ENCODE measurements around the gene BOD1.

BOD1 gene

GRCh38 chr5:173582216-173583111 lies 34.0 kb downstream of the BOD1 start:
- H3K4me1 ChIP-seq (ENCODE audit: insufficient read depth, poor library complexity, severe bottlenecking): no peaks in the 10 kb centered on the region
- TF ChIP-seq, protein P1, sequence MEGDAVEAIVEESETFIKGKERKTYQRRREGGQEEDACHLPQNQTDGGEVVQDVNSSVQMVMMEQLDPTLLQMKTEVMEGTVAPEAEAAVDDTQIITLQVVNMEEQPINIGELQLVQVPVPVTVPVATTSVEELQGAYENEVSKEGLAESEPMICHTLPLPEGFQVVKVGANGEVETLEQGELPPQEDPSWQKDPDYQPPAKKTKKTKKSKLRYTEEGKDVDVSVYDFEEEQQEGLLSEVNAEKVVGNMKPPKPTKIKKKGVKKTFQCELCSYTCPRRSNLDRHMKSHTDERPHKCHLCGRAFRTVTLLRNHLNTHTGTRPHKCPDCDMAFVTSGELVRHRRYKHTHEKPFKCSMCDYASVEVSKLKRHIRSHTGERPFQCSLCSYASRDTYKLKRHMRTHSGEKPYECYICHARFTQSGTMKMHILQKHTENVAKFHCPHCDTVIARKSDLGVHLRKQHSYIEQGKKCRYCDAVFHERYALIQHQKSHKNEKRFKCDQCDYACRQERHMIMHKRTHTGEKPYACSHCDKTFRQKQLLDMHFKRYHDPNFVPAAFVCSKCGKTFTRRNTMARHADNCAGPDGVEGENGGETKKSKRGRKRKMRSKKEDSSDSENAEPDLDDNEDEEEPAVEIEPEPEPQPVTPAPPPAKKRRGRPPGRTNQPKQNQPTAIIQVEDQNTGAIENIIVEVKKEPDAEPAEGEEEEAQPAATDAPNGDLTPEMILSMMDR (IDR thresholded peaks at IDR 0.05; ENCODE audit: poor library complexity, severe bottlenecking): no peak
- ATAC-seq (ENCODE audit: low read depth) (no peak; the same call in 2 of the 3 replicates), DNase-seq (ENCODE audit: low spot score) (no peak)
- H3K4me3 ChIP-seq (ENCODE audit: severe bottlenecking): no peak overlapping the region
- H3K9me3 ChIP-seq (ENCODE audit: severe bottlenecking): peaks cover 7% of the 10 kb centered on the region
- H3K36me3 ChIP-seq (ENCODE audit: low read depth): no peaks in the 10 kb centered on the region
- no peak overlapping the region for H3K27ac ChIP-seq (ENCODE audit: poor library complexity, severe bottlenecking)
- no peaks in the 10 kb centered on the region for H3K27me3 ChIP-seq (ENCODE audit: insufficient read depth, poor library complexity, severe bottlenecking)

- Histone ChIP-seq H3K27me3 (ENCODE audit: insufficient read depth, poor library complexity, severe bottlenecking) (no peaks in the 10 kb centered on the region), H3K27ac (ENCODE audit: poor library complexity, severe bottlenecking) (no peak overlapping the region), H3K9me3 (ENCODE audit: severe bottlenecking) (peaks cover 7% of the 10 kb centered on the region), H3K36me3 (ENCODE audit: low read depth) (no peaks in the 10 kb centered on the region), H3K4me3 (ENCODE audit: severe bottlenecking) (no peak overlapping the region), H3K4me1 (ENCODE audit: insufficient read depth, poor library complexity, severe bottlenecking) (no peaks in the 10 kb centered on the region)
- ATAC-seq (ENCODE audit: low read depth) (peak; percentile 55), DNase-seq (ENCODE audit: low spot score) (no peak)
- TF ChIP-seq, protein P1 (IDR thresholded peaks at IDR 0.05; ENCODE audit: poor library complexity, severe bottlenecking): peak; percentile 94
These were observed 34.8 kb downstream of the BOD1 start for GRCh38 chr5:173581408-173582215.

DNA sequence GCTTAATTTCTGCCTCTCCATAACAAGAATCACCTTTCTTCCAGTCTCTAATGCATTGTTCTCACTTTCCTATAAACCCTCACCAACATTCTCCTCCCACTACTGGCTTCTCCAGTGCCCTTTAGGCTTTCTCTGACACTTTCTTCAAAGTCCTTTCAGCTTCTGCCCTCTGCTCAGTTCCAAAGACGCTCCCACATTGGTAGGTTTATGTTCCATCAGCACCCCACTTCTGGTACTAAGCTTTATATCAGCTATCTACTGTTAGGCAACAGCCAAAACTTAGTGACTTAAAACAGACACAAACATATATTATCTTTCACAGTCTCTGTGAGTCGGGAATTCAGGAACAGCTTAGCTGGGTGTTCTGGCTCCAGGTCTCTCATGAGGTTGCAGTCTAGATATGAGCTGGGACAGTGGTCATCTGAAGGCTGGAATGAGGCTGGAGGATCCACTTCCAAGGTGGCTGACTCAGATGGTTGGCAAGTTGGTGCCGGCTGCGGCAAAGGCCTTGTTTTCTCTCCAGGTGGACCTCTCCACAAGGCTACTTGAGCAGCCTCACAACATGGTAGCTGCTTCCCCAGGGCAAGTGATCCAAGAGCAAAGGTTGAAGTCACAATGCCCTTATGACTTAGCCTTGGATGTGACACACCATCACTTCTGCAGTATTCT lies 37.4 kb downstream of the BOD1 start:
- H3K4me3 ChIP-seq (ENCODE audit: severe bottlenecking): no peak overlapping the region
- no peaks in the 10 kb centered on the region for H3K4me1 ChIP-seq (ENCODE audit: insufficient read depth, poor library complexity, severe bottlenecking)
- ATAC-seq (ENCODE audit: low read depth) (no peak), DNase-seq (ENCODE audit: low spot score) (no peak)
- no peaks in the 10 kb centered on the region for H3K9me3 ChIP-seq (ENCODE audit: severe bottlenecking)
- H3K27me3 ChIP-seq (ENCODE audit: insufficient read depth, poor library complexity, severe bottlenecking): no peaks in the 10 kb centered on the region
- no peak overlapping the region for H3K27ac ChIP-seq (ENCODE audit: poor library complexity, severe bottlenecking)
- TF ChIP-seq, protein P1 (IDR thresholded peaks at IDR 0.05; ENCODE audit: poor library complexity, severe bottlenecking): no peak
- H3K36me3 ChIP-seq (ENCODE audit: low read depth): no peaks in the 10 kb centered on the region

DNA sequence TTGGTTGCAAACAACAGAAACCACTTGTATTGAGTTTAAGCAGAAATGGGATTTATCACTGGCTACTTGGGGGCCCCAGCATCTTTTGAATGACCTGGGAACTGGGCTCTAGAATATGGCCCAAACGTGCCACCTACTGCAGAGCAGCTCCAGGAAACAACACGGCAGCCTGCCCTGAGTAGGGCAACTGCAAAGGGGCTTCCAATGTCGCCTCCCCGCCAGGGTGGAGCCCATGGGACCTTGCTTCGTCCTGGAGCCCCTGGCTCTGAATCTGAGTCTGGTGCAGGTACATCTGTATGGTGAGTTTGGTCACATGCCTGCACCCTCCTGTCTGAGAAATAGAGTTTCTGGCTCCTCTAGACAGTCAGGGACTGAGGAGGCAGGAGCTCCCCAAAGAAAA lies 38.6 kb downstream of the BOD1 start:
- TF ChIP-seq, protein P1 (IDR thresholded peaks at IDR 0.05; ENCODE audit: poor library complexity, severe bottlenecking): no peak
- peaks cover 1% of the 10 kb centered on the region for H3K4me1 ChIP-seq (ENCODE audit: insufficient read depth, poor library complexity, severe bottlenecking)
- no peak for ATAC-seq (ENCODE audit: low read depth)
- H3K27ac ChIP-seq (ENCODE audit: poor library complexity, severe bottlenecking): no peak overlapping the region
- no peak for DNase-seq (ENCODE audit: low spot score)
- H3K36me3 ChIP-seq (ENCODE audit: low read depth): no peaks in the 10 kb centered on the region
- no peak overlapping the region for H3K4me3 ChIP-seq (ENCODE audit: severe bottlenecking)
- no peaks in the 10 kb centered on the region for H3K9me3 ChIP-seq (ENCODE audit: severe bottlenecking)
- no peaks in the 10 kb centered on the region for H3K27me3 ChIP-seq (ENCODE audit: insufficient read depth, poor library complexity, severe bottlenecking)
